Esophagus squamous epithelium (tissue), 5 donors: ENCODE results near the gene KRT34. TPM values are rescaled to one million over a fixed set of nuclear protein-coding genes. Genes with fewer than 3 reads are reported as not detected.
"Not testable (repeated sequence)": the region's sequence is repeated elsewhere in the genome, so short reads cannot be mapped to it uniquely, and the experiment has no call there.

ENCODE experiments used
- DNase-seq: peaks from one replicate; lab custom pipeline; 2025; lab: John Stamatoyannopoulos, UW
- H3K27ac ChIP-seq, 4 donors: fragments of 200-600 bp; sonication (generic); one replicate each; pipeline ENCODE4 v1.5.1; 2016 to 2019; ENCODE audit warnings: mild to moderate bottlenecking in 1 of 4
- H3K27me3 ChIP-seq, 4 donors: fragments of 200-600 bp; sonication (generic); 1 replicate in 3 of 4; 2 replicates in 1 of 4; pipeline versions ENCODE4 v1.5.1 to v1.6.0; 2017 to 2021; ENCODE audit warnings: antibody characterized with exemption in 1 of 4
- H3K36me3 ChIP-seq, 3 donors: fragments of 200-600 bp; sonication (generic); one replicate each; pipeline ENCODE4 v1.5.1; 2016 to 2019
- H3K4me1 ChIP-seq, 3 donors: fragments of 200-600 bp; sonication (generic); one replicate each; pipeline ENCODE4 v1.5.1; 2017 to 2019
- H3K4me3 ChIP-seq, 4 donors: fragments of 200-600 bp; sonication (generic); 1 replicate in 3 of 4; 2 replicates in 1 of 4; pipeline ENCODE4 v1.5.1; 2016 to 2019; ENCODE audit warnings: mild to moderate bottlenecking in 2 of 4, moderate library complexity in 1 of 4
- H3K9me3 ChIP-seq, 3 donors: fragments of 200-600 bp; sonication (generic); one replicate each; pipeline ENCODE4 v1.5.1; 2016 to 2019
- CTCF ChIP-seq, 6 experiments: fragments of 450-650 bp in 4 of 6; fragments of 200-600 bp in 2 of 6; sonication (generic) in 2 of 6; IDR thresholded peaks; one replicate each; pipeline ENCODE4 v1.5.1; 2016 to 2019; ENCODE audit warnings: antibody characterized with exemption in 6 of 6, mild to moderate bottlenecking in 4 of 6, moderate library complexity in 4 of 6
- POLR2A ChIP-seq, 4 donors: fragments of 450-650 bp; IDR thresholded peaks; one replicate each; pipeline ENCODE4 v1.6.1; 2017; ENCODE audit warnings: antibody characterized with exemption in 4 of 4, mild to moderate bottlenecking in 4 of 4, moderate library complexity in 3 of 4
- WGBS, 2 donors: methylation state at CpG; one replicate each; pipeline ENCODE4 v1.1.5; 2018; 5-methylcytosine and 5-hydroxymethylcytosine counted together
- intact Hi-C: fragments of 100-400 bp; cut with DNase I; formaldehyde crosslinking; loops from one replicate; pipeline ENCODE4 v1.15.0; 2022
- total RNA-seq, 4 donors: library from RNA; depleted of rRNA; stranded (reverse); fragments of >200 nt; gene quantifications; one replicate each; pipeline ENCODE4 v1.1.0, GENCODE V29; 2016
- donor health status: DM: yes; HTN: yes; CAD: no.

KRT34 gene
- total RNA-seq, 4 donors from 2014 or later, result 0.40 to 1.1 (median 0.64) TPM

GRCh38 chr17:41396996-41397660, 15.0 kb upstream of the KRT34 start, which contains the start of gene KRT31:
Gene KRT31, minus strand, starts transcription at chr17:41397608. Its CDS starts 69 bp downstream, at chr17:41397539.
- Histone ChIP-seq H3K9me3 (no peaks in the 10 kb centered on the region), H3K27ac (no peak within 1 kb of the TSS), H3K4me1 (peaks cover 6 to 41% (median 18%) of the 10 kb centered on the region in 3 donors), H3K4me3 (no peak within 1 kb of the TSS), H3K36me3 (no peaks in the 10 kb centered on the region), H3K27me3 (no peaks in the 10 kb centered on the region)
- TF ChIP-seq POLR2A (IDR thresholded peaks at IDR 0.05) (no peak), CTCF (IDR thresholded peaks at IDR 0.05) (no peak)
- DNase-seq, result no peak
- 86 to 89% methylated on average over 7 to 11 of the region's 16 CpGs for WGBS, 2 donors
- intact Hi-C loops, result no loop called here

- TF ChIP-seq POLR2A (IDR thresholded peaks at IDR 0.05) (no peak), CTCF (IDR thresholded peaks at IDR 0.05) (no peak)
- H3K9me3 ChIP-seq, result no peaks in the 10 kb centered on the region
- H3K27ac ChIP-seq, result peak overlapping the region in 1 of 4 donors; percentile 79
- peaks cover 3 to 41% (median 15%) of the 10 kb centered on the region in 3 donors for H3K4me1 ChIP-seq
- WGBS, 2 donors, result 87 to 89% methylated on average over 7 of the region's 7 CpGs
- no peaks in the 10 kb centered on the region for H3K36me3 ChIP-seq
- no peaks in the 10 kb centered on the region for H3K27me3 ChIP-seq
- intact Hi-C loops, result no loop called here
- no peak overlapping the region for H3K4me3 ChIP-seq
- DNase-seq, result no peak
These were observed 14.2 kb upstream of the KRT34 start for GRCh38 chr17:41396340-41396739.

GRCh38 chr17:41395611-41396010, 13.5 kb upstream of the KRT34 start:
- Histone ChIP-seq H3K36me3 (no peaks in the 10 kb centered on the region), H3K4me1 (peaks cover 3 to 41% (median 15%) of the 10 kb centered on the region in 3 donors), H3K27ac (peak overlapping the region; percentile 63 to 79 (median 72)), H3K27me3 (no peaks in the 10 kb centered on the region), H3K4me3 (no peak overlapping the region), H3K9me3 (no peaks in the 10 kb centered on the region)
- TF ChIP-seq CTCF (IDR thresholded peaks at IDR 0.05) (no peak), POLR2A (IDR thresholded peaks at IDR 0.05) (no peak)
- intact Hi-C loops, result no loop called here
- 92% methylated on average over 1 of the region's 1 CpG; no CpG with 5 or more reads in 1 of the 2 donors for WGBS, 2 donors
- no peak for DNase-seq

GRCh38 chr17:41395044-41395443, 12.9 kb upstream of the KRT34 start:
- H3K9me3 ChIP-seq, H3K27me3 ChIP-seq, H3K36me3 ChIP-seq, DNase-seq, H3K4me3 ChIP-seq, intact Hi-C loops: not testable (repeated sequence)
- Histone ChIP-seq H3K27ac (peak overlapping the region; percentile 63 to 79 (median 72)), H3K4me1 (peaks cover 3 to 41% (median 15%) of the 10 kb centered on the region in 3 donors)
- no CpG with 5 or more reads among the region's 12 CpGs for WGBS, 2 donors

- Histone ChIP-seq H3K9me3 (no peaks in the 10 kb centered on the region), H3K4me1 (peaks cover 0 to 41% (median 15%) of the 10 kb centered on the region in 3 donors), H3K36me3 (no peaks in the 10 kb centered on the region), H3K4me3 (no peak overlapping the region), H3K27me3 (no peaks in the 10 kb centered on the region), H3K27ac (peak overlapping the region; percentile 63 to 79 (median 72))
- TF ChIP-seq CTCF (IDR thresholded peaks at IDR 0.05) (no peak), POLR2A (IDR thresholded peaks at IDR 0.05) (no peak)
- 28 to 65% methylated on average over 2 to 5 of the region's 10 CpGs for WGBS, 2 donors
- intact Hi-C loops, result no loop called here
- DNase-seq, result no peak
These were observed 12.3 kb upstream of the KRT34 start for GRCh38 chr17:41394254-41394996.
